ENCODE data around the gene TTLL1.

TTLL1 gene

DNA sequence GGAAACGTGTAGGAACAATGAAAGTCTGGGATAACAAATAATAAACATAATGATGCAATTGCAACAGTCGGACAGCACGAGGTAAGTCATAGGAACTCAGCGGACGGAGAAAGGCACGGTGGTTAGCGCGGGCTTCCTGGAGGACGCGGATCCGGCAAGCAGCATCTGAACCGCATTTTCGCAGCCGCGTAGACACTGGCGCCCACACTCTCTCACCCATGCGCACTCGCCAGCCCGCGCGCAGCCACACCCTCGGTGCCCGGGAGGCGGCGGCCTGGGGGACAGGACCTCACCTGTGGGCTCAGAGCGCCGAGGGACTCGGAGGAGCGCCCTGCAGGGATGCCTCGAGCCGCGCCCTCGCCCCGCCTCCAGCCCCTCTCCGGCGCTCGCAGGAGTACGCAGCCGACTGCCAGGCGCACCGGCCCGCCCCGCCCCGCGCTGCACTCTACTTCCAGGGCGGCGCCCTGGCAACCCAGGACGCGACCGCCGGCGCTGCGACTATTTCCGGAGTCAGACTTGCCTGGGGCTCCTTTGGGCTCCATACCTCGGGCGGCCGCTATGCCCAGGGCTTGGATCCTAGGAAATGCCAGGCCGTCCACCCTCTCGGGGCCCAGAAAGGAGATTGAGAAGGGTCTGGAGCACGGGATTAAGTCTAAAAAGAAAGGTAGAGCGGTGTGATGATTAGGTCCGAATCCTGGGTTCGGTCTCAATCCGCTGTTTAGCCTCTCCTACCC lies at the start of gene TTLL1:
Gene TTLL1 (minus strand): TSS at position 408 of the 734 bp plus-strand sequence. CDS start 13,805 bp downstream, outside the sequence.
- peak within 1 kb of the TSS; percentile 76 for H3K4me3 ChIP-seq (ENCODE audit: low read depth, low read length)
- DNase-seq (ENCODE audit: low read depth), result peak; percentile 41

GRCh38 chr22:43136801-43137200 lies 47.6 kb upstream of the TTLL1 start:
- no peak for DNase-seq (ENCODE audit: low read depth)
- no peak overlapping the region for H3K4me3 ChIP-seq (ENCODE audit: low read depth, low read length)

GRCh38 chr22:43136255-43136654 lies 47.1 kb upstream of the TTLL1 start:
- no peak for DNase-seq (ENCODE audit: low read depth)
- H3K4me3 ChIP-seq (ENCODE audit: low read depth, low read length), result no peak overlapping the region

GRCh38 chr22:43135565-43135964 lies 46.4 kb upstream of the TTLL1 start:
- no peak for DNase-seq (ENCODE audit: low read depth)
- no peak overlapping the region for H3K4me3 ChIP-seq (ENCODE audit: low read depth, low read length)

- DNase-seq (ENCODE audit: low read depth), result no peak
- no peak overlapping the region for H3K4me3 ChIP-seq (ENCODE audit: low read depth, low read length)
These were observed 45.4 kb upstream of the TTLL1 start for GRCh38 chr22:43134553-43134952.

DNA sequence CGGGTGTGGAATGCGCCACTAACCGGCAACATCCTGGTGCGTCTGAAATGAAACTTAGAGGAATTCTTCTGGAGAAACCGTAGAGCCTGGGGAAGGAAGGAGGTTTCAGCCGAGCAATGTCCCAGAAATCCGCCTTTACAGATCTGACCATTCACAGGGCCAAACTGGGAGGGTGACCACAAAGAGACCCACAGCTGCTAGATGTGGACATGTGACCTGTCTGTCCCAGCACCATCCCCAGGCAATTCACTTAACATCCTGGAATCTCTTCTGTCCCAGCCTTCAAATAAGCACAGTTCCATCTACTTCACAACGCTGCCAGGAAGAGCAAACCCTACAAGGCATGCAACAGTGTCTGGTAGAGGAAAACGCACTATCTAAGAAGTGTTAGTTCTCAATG lies 44.2 kb upstream of the TTLL1 start:
- no peak for DNase-seq (ENCODE audit: low read depth)
- H3K4me3 ChIP-seq (ENCODE audit: low read depth, low read length), result no peak overlapping the region

DNA sequence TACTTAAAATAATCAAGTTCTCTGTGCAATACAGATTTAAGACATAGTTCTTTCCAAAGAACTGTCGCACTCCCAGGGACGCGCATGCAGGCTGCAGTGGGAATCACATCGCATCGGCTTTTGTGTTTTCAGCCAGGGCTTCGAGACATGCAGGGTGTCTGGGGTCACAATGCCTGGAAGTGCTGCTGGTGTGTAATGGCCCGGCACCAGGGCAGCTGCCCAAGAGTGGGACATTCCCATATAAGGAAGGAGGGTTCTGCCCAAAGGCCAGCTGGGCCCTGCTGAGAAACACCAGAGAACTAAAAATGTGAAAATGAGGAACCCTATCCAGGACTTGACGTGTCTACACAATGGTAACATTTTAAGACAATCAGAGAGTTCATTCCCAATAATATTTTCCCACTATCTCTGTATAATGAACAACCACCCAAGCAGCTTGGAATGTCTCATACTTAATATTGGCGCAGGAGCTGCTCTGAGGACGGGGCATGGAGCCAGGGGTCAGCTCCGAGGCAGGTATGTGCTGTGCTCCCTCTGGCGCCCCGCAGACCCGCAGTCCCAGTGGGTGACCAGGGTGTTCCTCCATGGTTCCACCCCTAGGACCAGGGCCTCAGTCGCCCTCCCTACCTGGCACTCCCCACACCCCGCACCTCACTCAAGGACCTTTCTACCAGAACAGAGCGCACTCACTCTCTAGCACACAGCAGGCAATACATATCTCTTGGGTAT lies 42.7 kb upstream of the TTLL1 start:
- DNase-seq (ENCODE audit: low read depth), result no peak

DNA sequence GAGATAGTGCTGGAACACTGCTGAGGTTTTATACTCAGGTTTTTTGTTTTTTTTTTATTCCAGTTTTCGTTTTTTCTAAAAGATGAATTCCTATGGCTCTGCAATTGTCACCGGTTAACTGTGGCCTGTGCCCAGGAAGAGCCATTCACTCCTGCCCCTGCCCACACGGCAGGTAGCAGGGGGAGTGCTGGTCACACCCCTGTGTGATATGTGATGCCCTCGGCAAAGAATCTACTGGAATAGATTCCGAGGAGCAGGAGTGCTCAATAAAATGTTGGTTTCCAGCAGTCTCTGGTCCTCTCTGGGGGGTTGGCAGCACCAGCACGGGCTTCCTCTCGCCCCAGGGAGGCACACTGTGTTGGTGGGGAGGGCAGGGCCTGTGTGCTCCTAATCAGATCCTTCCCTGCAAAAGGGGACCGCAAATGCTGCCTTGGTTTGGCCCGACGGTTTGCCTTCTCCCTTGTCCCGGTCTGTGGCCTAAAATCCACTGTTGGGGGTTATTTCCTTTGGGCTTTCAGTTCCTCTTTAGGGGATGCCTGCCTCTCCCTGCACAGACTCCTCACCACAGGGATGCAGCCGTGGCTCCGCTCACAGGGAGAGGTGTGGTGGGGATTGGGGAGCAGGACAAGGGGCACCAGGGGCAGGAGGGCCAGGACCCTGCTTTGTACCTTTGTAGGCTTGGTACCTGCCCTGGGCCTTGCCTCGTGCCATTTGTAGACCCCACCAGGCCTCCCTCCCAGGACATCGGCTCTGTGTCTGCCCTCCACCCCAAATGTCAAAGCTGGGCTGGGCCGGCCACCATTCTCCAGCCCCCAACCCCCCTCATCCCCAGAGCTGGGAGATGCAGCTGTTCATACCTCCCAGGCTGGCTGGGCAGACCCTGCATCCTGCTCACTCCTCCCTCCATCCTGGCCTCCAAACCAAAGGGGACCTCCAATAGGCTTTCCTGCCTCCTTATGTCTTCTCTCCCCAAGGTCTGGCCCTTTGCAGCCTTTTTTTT lies 40.5 kb upstream of the TTLL1 start:
- DNase-seq (ENCODE audit: low read depth), result no peak

More for the DNA sequence above, 42.7 kb upstream of the TTLL1 start:
- no peak overlapping the region for H3K4me3 ChIP-seq (ENCODE audit: low read depth, low read length)

DNA sequence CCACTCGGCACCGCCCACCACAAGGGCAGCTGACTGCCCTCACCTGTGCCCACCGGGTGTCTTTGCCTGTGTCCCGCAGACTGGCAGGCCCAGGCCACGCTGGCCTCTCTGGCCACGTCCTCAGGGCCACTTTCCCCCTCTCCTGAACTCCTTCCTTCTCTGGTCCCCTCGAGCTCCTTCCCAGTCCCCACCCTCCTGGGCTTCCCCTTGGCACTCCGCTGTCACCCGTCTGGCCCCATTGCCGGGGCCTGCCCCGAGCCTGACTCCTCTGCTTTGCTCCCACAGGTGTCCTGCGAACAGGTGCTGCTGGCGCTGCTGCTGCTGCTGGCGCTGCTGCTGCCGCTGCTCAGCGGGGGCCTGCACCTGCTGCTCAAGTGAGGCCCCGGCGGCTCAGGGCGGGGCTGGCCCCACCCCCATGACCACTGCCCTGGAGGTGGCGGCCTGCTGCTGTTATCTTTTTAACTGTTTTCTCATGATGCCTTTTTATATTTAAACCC lies 39.8 kb upstream of the TTLL1 start:
- H3K4me3 ChIP-seq (ENCODE audit: low read depth, low read length), result no peak overlapping the region
- DNase-seq (ENCODE audit: low read depth), result no peak

More for the DNA sequence above, 40.5 kb upstream of the TTLL1 start:
- H3K4me3 ChIP-seq (ENCODE audit: low read depth, low read length), result no peak overlapping the region

- DNase-seq (ENCODE audit: low read depth), result no peak
These were observed 38.9 kb upstream of the TTLL1 start for GRCh38 chr22:43128116-43128515.

DNA sequence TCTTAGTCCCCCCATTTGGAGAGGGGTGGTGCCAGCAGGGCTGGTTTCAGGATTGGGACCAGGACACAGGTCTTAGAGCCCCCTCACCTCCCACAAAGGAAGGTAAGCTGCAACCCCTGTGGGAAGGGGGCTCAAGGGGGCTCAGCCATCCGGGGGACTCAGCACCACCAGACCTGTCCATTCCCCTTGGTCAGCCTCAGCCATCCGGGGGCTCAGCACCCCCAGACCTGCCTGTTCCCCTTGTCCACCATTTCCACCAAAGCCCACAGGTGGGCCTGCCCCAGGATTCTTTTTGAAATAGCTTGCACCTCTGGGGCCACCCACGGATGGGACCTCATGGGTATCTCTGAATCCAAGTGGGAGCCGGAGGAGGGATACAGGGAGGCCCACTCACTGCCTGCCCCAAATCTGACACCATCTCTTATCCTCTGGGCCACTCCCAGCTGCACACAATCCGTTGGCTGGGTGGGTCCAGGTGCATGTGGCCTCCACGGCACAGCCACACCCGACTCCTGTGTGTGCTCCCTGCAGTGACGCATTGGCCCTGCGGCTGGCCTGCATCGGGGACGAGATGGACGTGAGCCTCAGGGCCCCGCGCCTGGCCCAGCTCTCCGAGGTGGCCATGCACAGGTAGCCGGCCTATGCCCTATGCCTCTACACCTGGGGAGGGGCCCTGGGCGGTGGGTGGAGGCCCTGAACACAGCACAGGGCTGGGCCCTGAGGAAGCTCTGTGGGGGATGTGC lies 38.1 kb upstream of the TTLL1 start:
- no peak overlapping the region for H3K4me3 ChIP-seq (ENCODE audit: low read depth, low read length)
- DNase-seq (ENCODE audit: low read depth), result no peak

More at GRCh38 chr22:43128116-43128515, 38.9 kb upstream of the TTLL1 start:
- no peak overlapping the region for H3K4me3 ChIP-seq (ENCODE audit: low read depth, low read length)

GRCh38 chr22:43126501-43127165 lies 37.4 kb upstream of the TTLL1 start:
- no peak for DNase-seq (ENCODE audit: low read depth)
- no peak overlapping the region for H3K4me3 ChIP-seq (ENCODE audit: low read depth, low read length)

DNA sequence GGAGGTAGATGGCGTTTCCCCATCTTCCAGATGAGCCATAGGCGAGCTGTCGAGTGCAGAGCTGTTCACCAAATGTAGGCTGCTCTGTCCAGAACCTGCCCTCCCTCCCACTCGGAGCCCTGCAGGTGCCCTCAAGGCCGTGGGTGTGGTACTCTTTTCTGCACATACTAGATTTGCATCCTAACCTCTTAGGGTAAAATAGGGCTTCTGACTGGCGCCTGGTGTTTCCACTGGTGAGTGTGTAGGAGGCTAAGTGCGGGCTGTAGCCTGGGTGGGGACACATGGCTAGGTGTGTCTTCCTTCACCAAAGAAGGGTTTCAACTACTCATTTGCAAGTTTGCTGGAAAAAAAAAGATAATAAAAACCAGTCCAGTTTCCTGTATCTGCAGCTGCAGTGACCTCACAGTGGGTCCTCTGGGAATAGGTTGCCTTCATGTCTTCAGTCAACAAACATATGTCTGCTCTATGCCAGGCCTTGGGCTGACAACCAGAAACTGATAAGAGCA lies 29.8 kb upstream of the TTLL1 start:
- no peak for DNase-seq (ENCODE audit: low read depth)
- no peak overlapping the region for H3K4me3 ChIP-seq (ENCODE audit: low read depth, low read length)

GRCh38 chr22:43118024-43118849 lies 29.0 kb upstream of the TTLL1 start:
- H3K4me3 ChIP-seq (ENCODE audit: low read depth, low read length), result no peak overlapping the region
- no peak for DNase-seq (ENCODE audit: low read depth)

- no peak overlapping the region for H3K4me3 ChIP-seq (ENCODE audit: low read depth, low read length)
- DNase-seq (ENCODE audit: low read depth), result no peak
These were observed 27.7 kb upstream of the TTLL1 start for GRCh38 chr22:43116932-43117331.

DNA sequence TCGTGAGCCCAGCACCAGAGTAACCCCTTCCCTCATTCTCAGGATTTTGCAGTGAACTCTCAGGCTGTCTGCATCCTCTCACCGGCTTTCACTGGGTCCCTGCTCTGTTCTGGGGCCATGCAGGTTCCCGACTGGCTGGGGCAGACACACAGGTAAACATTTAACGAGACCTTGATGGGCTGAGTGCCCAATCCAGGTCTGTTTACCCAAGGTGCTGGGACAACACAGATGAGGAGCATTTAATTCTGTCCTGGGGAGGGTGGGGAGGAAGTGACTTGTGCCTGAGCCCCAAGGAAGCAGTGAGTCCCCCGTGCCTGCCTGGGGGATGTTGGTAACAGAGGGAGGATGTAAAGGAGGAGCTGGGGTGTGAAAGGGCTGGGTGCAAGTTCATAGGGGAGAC lies 25.8 kb upstream of the TTLL1 start:
- DNase-seq (ENCODE audit: low read depth), result no peak
- H3K4me3 ChIP-seq (ENCODE audit: low read depth, low read length), result no peak overlapping the region

- no peak for DNase-seq (ENCODE audit: low read depth)
- no peak overlapping the region for H3K4me3 ChIP-seq (ENCODE audit: low read depth, low read length)
These were observed 24.5 kb upstream of the TTLL1 start for GRCh38 chr22:43113526-43114251.

Data from skeletal muscle cell (primary cell).